ENCODE measurements around the gene PIM1.
A peak's percentile ranks its signal among the peaks of the same experiment; 100 is the strongest.
"Not testable (repeated sequence)": the region's sequence is repeated elsewhere in the genome, so short reads cannot be mapped to it uniquely, and the experiment has no call there.

The PIM1 gene

GRCh38 chr6:37169496-37170272 is at the start of gene PIM1:
Gene PIM1 (plus strand): TSS chr6:37170152. CDS start chr6:37170576, 424 bp downstream.
- peak within 1 kb of the TSS; percentile 74 to 95 (median 92) for H3K4me3 ChIP-seq

GRCh38 chr6:37121556-37121955 is 48.4 kb upstream of the PIM1 start:
- Histone ChIP-seq H3K4me3 (no peak overlapping the region), H3K27ac (no peak overlapping the region)

More at GRCh38 chr6:37169496-37170272, at the start of gene PIM1:
- H3K27ac ChIP-seq: peak within 1 kb of the TSS; percentile 68 to 99 (median 94)

GRCh38 chr6:37122861-37123260 is 47.1 kb upstream of the PIM1 start:
- H3K27ac ChIP-seq: no peak overlapping the region
- H3K4me3 ChIP-seq: no peak overlapping the region

DNA sequence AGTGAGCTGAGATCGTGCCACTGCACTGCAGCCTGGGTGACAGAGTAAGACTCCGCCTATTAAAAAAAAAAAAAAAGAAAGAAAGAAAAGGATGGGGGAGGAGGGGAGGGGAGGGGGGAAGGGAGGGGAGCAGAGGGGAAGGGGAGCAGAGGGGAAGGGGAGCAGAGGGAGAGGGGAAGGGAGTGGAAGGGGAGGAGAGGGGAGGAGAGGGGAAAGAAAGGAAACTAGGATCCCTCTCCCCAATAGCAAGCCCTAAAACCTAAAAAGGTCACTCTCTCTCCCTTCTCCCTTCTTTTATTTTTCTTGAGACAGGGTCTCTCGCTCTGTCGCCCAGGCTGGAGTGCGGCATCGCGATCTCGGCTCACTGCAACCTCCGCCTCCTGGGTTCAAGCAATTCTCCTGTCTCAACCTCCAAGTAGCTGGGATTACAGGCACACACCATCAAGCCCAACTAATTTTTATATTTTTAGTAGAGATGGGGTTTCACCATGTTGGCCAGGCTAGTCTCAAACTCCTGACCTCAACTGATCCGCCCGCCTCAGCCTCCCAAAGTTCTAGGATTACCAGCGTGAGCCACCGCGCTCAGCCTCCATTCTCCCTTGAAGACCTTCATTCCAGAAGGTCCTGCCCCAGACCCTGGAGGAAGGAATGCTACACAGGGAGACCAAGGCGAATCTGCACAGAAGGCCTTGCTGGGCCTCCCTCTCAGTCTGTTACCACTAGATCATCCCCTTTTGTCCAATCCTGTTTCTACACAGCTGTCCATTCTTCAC is 45.8 kb upstream of the PIM1 start:
- no peak overlapping the region for H3K4me3 ChIP-seq
- no peak overlapping the region for H3K27ac ChIP-seq

GRCh38 chr6:37125774-37126492 is 44.0 kb upstream of the PIM1 start:
- peak overlapping the region in 1 of 21 experiments; percentile 5 for H3K27ac ChIP-seq
- no peak overlapping the region for H3K4me3 ChIP-seq

DNA sequence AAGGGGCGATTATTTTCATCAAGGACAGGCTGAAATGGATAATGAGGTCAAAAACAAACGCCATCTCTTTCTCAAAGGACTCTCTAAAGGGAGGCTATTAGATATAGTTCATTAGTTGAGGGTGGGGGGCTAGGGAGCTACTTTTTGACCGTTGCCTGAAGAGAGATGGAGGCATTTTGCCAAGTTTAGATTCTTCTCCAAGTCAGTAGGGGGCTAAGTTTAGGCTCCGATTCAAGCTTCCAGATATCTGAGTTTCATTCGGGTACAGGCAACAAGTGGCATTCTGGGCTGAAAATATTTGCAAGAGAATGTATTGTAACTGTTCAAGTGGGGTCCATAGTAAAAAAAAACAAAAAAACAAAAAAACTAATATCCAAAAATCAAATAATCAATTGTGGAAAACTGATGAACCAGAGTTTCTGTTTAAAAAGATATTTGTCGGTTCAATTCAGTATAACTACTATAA is 43.4 kb upstream of the PIM1 start:
- peak overlapping the region in 1 of 21 experiments; percentile 5 for H3K27ac ChIP-seq
- no peak overlapping the region for H3K4me3 ChIP-seq

- H3K27ac ChIP-seq: no peak overlapping the region
- no peak overlapping the region for H3K4me3 ChIP-seq
Observed at GRCh38 chr6:37126961-37127616, 42.9 kb upstream of the PIM1 start.

DNA sequence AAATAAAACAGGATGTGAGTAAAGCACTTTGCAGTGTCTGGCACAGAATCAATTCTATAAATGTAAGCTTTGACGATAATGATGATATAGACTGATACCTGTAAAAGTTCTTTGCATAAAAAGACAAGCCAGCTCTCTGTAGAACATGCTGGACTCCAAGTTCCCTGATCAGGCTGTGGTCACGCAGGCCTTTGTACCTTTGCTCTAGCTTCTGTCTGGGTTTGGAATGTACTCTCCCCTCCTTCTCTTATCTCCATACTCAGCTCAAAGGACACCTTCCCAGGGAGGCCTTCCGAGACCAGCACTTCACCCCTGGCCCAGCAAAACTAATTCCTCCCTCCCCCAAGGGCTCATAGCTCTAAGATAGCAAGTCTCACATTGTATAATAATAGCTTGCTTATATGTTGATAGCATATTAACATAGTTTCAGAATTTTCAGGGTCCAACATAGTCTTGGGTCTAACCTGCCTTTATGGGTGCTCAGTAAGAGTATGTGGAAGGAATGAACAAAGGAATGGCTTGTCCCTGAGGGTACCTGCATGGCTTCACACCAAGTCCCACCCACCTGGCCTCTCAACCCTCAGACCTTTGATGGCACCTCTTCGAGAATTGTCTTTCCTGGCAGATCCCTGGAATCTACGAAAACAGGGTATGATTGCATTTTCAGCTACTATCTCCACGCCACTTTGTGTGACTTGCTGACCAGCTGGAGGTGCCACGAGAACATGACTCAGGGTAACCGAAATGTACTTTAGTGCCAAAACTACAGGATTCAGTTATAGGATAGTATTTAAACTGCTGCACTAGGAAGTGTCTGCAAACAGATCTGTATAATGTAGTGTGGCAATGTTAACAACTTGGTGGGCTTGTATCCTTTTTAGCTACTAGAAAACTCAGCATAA is 41.7 kb upstream of the PIM1 start:
- Histone ChIP-seq H3K4me3 (no peak overlapping the region), H3K27ac (peak overlapping the region in 1 of 21 experiments; percentile 67)

DNA sequence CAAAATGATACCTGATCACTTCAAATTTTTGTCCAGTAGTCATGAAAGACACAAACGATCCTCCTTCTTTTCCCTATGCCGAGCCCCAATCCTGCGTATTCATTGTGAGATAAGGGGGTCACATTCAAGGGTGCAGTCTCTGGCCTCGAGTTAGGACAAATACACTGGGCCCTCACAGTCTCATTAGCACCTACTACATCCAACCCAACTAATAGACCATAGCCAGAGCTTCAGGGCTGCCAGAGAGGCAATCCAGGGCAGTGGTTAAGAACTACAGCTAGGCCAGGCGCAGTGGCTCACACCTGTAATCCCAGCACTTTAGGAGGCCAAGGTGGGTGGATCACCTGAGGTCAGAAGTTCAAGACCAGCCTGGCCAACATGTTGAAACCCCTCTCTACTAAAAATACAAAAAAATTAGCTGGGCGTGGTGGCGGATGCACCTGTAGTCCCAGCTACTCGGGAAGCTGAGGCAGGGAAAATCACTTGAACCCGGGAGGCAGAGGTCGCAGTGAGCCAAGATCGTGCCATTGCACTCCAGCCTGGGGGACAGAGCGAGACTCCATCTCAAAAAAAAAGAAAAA is 41.0 kb upstream of the PIM1 start:
- H3K4me3 ChIP-seq: not testable (repeated sequence)
- peak overlapping the region in 1 of 21 experiments; percentile 67 for H3K27ac ChIP-seq

GRCh38 chr6:37129566-37129965 is 40.4 kb upstream of the PIM1 start:
- no peak overlapping the region for H3K27ac ChIP-seq
- H3K4me3 ChIP-seq: no peak overlapping the region

DNA sequence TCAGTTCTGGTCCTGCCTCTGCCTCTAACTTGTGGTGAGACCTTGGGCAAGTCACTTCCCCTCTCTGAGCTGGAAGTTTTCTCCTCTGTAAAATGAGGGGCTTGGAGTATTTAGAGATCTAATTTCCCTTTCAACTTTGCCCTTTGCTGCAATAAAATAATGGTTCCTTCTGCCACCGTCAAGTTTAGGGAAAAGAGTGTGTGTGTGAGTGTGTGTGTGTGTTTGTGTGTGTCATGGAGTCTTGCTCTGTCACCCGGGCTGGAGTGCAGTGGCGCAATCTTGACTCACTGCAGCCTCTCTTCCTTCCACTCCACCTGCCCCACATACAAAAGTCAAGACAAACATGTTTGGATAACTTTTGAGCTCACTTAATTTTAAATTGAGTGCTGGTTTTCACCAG is 39.2 kb upstream of the PIM1 start:
- H3K4me3 ChIP-seq: no peak overlapping the region

DNA sequence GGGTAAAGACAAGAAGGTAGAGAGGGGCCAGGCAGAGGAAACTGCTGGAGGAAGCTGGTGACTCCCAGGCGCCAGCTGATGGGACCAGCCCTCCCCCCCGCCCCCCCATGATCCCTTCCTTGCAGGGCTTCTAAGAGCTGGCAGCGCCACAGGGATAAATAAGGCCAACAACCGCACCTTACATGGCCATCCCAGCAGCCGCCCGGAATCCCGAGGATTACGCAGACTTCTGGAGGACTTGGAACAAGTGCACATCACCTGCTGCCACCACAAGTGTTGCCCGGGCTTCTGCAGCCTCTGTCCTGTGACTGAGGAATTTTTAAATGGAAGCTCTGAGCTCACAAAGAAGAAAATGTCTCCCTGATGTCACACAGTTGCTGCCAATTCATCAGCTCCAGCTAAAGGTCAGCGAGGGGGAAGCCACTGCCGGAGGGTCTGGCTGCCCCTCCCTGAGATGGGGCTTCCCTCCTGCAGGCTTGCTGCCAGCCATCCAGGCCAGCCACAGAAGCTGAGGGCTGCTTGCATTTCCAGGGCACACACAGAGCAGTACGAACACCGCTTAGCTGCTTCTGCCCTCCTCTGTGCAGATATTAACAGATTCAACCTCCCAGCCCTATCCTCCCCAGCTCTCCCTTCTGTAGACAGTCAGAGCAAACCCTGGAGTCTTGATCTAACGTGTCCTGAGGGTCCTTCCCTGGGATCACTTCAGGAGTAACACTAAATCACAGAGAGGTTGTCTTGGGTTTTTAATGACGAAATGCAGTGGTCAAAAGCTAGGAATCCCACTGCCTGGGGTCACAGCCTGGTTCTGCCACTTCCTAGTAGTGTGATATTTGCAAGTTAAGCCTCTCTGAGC is 38.6 kb upstream of the PIM1 start:
- Histone ChIP-seq H3K27ac (peak overlapping the region in 20 of 21 experiments; percentile 3 to 74 (median 54)), H3K4me3 (no peak overlapping the region)

More for the DNA sequence above, 39.2 kb upstream of the PIM1 start:
- H3K27ac ChIP-seq: peak overlapping the region in 18 of 21 experiments; percentile 5 to 74 (median 58)

- Histone ChIP-seq H3K4me3 (no peak overlapping the region), H3K27ac (peak overlapping the region in 18 of 21 experiments; percentile 3 to 74 (median 58))
Observed at GRCh38 chr6:37131960-37132253, 38.0 kb upstream of the PIM1 start.

- Histone ChIP-seq H3K27ac (peak overlapping the region in 20 of 21 experiments; percentile 13 to 94 (median 81)), H3K4me3 (no peak overlapping the region)
Observed at GRCh38 chr6:37134036-37134395, 35.9 kb upstream of the PIM1 start.

DNA sequence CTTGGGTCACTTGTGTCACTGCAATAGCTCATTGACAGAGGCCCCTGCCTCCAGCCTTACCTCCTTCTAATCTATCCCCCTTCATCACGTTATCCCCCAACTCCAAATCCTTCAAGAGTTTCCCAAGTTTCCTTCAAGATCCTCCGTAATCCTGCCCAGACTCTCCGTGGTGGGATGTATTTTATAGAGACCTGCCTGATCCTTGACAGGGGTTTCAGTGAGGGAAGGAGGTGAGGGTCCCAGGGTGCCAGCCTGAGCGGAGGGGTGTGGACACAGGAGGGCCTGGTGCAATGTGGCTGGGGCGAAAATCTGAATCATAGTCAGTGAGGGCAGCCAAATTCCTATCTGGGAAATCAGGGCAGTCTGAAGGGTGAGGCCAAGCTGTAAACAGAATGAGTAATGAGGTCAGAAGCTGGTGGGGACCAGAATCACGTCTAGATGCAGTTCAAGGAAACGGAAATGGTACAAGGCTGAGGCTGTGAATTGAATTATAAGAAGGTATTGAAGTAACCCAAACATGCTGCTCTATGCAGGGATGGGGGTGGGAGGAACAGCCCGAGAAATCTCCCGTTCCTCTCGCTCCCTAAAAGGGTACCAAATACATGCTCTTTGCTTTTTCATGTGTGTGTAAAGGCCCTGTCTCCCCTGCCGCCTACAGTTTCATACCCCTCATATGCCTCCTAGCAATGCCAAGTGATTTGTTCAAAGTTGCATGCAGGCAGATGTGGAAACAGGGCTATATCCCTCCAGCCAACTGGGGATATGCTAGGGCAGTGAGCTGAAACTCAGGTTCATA is 35.4 kb upstream of the PIM1 start:
- no peak overlapping the region for H3K4me3 ChIP-seq
- peak overlapping the region in 20 of 21 experiments; percentile 13 to 94 (median 81) for H3K27ac ChIP-seq

GRCh38 chr6:37135835-37136694 is 33.9 kb upstream of the PIM1 start:
- peak overlapping the region in 16 of 21 experiments; percentile 22 to 94 (median 81) for H3K27ac ChIP-seq
- H3K4me3 ChIP-seq: no peak overlapping the region

Measured in skin epidermis (tissue), 12 donors.